HEK293 (cell line): ENCODE measurements around the gene KRTAP4-12.

Experiments
- ZBTB21 ChIP-seq: fragments of 450-650 bp; formaldehyde crosslinking; IDR thresholded peaks from 2 replicates; pipeline ENCODE4 v1.5.1; 2017; ENCODE audit warnings: missing biosample characterization, missing genetic modification characterization
- ZNF561 ChIP-seq: fragments of 450-650 bp; IDR thresholded peaks from 2 replicates; pipeline ENCODE4 v1.5.1; 2018; ENCODE audit warnings: missing biosample characterization, missing genetic modification characterization, borderline replicate concordance
- TF ChIP-seq, protein P1 (sequence below): fragments of 450-650 bp; formaldehyde crosslinking; IDR thresholded peaks from 2 replicates; pipeline ENCODE4 v1.5.1; 2016; ENCODE audit warnings: missing biosample characterization, missing genetic modification characterization
- TF ChIP-seq, protein P2 (sequence below): fragments of 450-650 bp; formaldehyde crosslinking; IDR thresholded peaks from 2 replicates; pipeline ENCODE4 v1.5.1; 2016; ENCODE audit warnings: missing biosample characterization, missing genetic modification characterization

DNA sequence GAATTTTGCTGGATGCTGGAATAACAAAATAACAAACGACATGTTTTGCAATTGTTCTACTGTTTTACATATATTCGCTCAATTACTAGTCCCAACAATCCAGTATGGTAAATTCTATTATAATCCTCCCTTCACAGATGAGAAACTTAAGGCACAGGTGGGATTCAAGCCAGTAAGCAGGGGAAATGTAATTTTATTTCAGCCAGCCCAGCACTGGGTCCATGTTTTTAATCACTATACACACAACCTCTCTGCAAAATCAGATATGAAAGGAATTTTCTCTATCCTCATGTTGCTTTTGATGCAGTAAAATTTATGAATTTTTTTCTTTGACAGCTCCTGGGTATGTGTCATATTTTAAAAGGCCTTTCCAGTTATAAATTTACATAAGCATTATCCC lies 21.3 kb upstream of the KRTAP4-12 start:
- TF ChIP-seq ZNF561 (tag by site-specific recombination) = no peak
- TF ChIP-seq, protein P1, sequence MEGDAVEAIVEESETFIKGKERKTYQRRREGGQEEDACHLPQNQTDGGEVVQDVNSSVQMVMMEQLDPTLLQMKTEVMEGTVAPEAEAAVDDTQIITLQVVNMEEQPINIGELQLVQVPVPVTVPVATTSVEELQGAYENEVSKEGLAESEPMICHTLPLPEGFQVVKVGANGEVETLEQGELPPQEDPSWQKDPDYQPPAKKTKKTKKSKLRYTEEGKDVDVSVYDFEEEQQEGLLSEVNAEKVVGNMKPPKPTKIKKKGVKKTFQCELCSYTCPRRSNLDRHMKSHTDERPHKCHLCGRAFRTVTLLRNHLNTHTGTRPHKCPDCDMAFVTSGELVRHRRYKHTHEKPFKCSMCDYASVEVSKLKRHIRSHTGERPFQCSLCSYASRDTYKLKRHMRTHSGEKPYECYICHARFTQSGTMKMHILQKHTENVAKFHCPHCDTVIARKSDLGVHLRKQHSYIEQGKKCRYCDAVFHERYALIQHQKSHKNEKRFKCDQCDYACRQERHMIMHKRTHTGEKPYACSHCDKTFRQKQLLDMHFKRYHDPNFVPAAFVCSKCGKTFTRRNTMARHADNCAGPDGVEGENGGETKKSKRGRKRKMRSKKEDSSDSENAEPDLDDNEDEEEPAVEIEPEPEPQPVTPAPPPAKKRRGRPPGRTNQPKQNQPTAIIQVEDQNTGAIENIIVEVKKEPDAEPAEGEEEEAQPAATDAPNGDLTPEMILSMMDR (tag by site-specific recombination) = no peak
- TF ChIP-seq ZBTB21 (tag by site-specific recombination) = no peak
- TF ChIP-seq, protein P2, sequence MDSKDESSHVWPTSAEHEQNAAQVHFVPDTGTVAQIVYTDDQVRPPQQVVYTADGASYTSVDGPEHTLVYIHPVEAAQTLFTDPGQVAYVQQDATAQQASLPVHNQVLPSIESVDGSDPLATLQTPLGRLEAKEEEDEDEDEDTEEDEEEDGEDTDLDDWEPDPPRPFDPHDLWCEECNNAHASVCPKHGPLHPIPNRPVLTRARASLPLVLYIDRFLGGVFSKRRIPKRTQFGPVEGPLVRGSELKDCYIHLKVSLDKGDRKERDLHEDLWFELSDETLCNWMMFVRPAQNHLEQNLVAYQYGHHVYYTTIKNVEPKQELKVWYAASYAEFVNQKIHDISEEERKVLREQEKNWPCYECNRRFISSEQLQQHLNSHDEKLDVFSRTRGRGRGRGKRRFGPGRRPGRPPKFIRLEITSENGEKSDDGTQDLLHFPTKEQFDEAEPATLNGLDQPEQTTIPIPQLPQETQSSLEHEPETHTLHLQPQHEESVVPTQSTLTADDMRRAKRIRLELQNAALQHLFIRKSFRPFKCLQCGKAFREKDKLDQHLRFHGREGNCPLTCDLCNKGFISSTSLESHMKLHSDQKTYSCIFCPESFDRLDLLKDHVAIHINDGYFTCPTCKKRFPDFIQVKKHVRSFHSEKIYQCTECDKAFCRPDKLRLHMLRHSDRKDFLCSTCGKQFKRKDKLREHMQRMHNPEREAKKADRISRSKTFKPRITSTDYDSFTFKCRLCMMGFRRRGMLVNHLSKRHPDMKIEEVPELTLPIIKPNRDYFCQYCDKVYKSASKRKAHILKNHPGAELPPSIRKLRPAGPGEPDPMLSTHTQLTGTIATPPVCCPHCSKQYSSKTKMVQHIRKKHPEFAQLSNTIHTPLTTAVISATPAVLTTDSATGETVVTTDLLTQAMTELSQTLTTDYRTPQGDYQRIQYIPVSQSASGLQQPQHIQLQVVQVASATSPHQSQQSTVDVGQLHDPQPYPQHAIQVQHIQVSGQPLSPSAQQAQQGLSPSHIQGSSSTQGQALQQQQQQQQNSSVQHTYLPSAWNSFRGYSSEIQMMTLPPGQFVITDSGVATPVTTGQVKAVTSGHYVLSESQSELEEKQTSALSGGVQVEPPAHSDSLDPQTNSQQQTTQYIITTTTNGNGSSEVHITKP (tag by site-specific recombination) = no peak
